ENCODE results near the gene MYBPC2. TPM values are rescaled to one million over a fixed set of nuclear protein-coding genes. Genes with fewer than 3 reads are reported as not detected.
A peak's percentile ranks its signal among the peaks of the same experiment; 100 is the strongest.
"Not testable (repeated sequence)": the region's sequence is repeated elsewhere in the genome, so short reads cannot be mapped to it uniquely, and the experiment has no call there.

The MYBPC2 gene
- total RNA-seq (2014; rRNA removed; shearing (Covaris generic)) = 0.55 TPM in 1 of 2 replicates, not detected in the other

DNA sequence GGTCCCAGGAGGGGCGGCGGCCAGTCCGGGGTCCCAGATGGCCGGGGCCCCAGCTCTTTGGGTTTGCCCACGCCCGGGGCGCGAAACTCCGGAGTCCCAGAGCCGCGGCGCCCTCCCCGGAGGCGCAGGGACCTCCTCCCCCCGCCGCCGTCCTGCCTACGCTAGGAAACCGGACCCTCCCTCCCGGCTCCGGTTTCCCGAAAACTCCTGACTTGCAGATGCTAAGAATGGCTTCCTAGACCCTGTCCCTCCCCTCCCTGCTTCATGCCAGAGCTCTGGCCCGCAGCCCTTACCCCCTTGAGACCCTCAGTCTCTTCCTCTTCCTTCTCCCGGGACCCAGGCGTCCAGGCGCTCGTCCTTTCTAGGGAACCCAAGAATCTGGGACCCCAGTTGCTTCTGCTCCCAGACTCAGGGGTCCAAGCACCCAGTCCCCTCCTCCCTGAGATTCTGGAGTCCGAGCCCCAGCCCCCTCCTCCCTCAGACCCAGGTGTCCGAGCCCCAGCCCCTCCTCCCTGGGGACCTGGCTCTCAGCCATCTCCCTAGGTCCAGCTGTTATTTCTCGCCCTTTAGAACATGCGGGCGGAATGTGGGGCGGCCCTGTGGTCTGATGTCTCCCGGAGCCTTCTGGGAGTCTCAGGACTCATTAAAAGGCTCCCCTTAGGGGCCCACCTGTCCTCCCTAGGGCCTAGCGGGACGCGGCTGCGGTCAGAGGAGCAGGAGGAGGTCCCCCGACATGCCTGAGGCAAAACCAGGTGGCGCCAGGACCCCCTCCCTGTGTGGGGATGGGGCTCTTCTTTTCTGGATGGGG lies at the start of gene MYBPC2:
MYBPC2 (plus strand) TSS at position 672 of the 808 bp plus-strand sequence; CDS start at position 734, 62 bp downstream.
- in situ Hi-C loops (cut with HindIII; ENCODE audit: low sequenced_read_pairs) = no loop called here
- no peak for DNase-seq (ENCODE audit: low spot score)

DNA sequence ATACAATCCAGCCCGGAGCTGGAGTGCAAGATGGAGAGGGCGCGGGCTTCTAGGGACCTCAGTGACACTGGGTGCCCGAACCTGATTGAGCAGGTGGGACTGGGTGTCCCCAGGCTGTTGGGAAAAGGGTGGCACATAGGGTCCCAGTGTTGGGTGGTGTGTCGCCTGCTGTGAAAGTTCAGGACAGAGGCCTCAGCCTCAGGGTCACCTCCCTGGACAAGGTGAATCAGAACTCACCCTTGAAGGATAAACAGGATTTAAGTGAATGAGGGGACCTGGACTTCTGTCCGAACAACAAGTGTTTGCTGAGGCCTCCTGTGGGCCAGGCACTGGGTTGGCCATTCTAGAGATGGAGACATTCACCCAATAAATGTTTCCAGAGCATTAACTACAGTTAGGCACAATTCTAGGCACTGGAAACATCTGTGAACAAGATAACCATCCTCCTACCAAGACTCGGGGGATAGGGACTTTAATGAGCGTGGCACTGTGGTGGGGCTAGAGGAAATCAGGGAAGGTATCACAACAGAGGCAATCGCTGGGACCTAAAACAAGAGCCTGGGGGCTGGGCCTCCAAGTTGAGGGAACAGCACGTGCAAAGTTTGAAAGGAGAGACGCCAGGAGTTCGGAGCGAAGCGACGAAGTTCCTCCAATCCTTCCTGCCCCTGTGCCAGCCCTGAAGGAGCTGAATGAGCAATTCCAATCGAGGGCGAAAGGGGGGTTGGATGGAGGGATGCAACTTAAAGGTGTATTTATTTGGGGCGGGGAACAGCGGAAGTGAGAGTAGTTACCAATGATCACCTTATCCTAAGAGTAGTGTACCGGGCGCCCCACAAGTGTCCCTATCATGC lies 49.5 kb upstream of the MYBPC2 start:
- in situ Hi-C loops (cut with HindIII; ENCODE audit: low sequenced_read_pairs) = no loop called here
- DNase-seq (ENCODE audit: low spot score) = no peak

GRCh38 chr19:50383852-50384684 lies 48.6 kb upstream of the MYBPC2 start, which contains the start of gene POLD1:
Gene POLD1 (plus strand): TSS chr19:50384347. CDS start chr19:50398852, 14,505 bp downstream.
- peak; percentile 94 for DNase-seq (ENCODE audit: low spot score)
- in situ Hi-C loops (cut with HindIII; ENCODE audit: low sequenced_read_pairs) = no loop called here

DNA sequence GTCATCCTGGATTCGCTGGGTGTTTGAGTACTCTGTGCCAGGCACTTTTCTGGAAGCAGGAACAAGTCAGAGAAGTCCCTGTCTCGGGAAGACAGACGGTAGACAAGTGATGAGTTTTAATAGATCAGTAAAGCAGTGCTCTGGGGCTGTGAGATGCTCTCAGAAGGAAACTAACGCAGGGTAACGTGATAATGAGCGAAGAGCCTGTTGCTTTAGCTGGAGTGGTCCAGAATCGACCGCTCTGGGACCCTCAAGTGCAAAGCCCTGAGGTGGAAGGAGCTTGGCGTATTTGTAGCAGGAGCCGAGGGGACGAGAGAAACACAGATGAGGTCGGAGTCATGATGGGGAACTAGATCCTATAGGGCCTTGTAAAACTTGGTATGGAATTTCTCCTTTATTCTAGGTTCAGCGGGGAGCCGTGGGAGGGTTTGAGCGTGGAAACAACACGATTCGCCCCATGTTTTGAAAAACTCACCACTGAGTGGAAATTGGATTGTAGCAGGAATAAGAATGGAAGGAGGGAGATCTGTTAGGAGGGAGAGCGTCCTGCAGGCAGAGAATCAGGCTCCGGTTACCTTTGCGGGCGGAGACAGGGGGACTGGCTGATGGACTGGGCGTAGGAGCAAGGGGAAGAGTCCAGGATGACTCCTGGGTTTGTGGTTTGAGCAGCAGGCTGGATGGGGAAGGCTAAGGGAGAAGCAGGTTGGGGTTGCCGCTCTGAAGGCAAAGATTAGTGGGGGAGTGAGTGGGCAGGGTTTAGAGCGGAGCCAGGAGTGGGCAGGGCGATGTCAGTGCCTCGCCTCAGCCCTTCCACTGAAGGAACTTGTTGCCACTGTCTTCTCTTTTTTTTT lies 47.8 kb upstream of the MYBPC2 start:
- DNase-seq (ENCODE audit: low spot score) = peak; percentile 39
- in situ Hi-C loops (cut with HindIII; ENCODE audit: low sequenced_read_pairs) = no loop called here

DNA sequence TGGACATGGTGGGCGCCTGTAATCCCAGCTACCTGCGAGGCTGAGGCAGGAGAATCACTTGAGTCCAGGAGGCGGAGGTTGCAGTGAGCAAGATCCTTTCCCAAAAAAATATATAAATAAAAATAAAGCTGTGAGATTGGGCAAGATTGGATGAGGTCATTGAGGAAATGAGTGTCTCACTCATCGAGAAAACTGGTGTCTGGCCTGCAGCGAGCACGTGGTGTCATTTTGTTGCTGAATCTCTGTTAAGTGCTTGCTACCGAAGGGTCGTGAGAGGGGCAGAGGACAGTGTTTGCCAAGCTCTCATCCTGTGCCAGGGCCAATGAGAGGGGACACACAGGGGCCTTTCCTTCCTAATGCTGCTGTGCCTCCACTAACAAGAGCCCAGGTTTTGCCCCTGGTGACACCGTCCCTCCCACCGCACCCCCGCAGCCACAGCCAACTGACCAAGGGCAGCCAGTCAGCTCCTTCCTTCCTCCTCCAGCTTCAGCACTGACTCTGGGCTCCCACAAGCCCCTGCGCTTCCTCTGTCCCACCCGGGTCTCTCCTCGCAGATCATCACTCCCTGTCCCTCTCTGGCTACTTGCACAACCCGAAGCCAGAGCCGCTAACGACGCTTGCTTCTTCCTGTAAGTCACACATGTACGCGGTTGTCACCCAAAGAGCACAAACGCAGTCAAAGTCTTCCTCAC lies 45.4 kb upstream of the MYBPC2 start:
- in situ Hi-C loops (cut with HindIII; ENCODE audit: low sequenced_read_pairs) = no loop called here

DNA sequence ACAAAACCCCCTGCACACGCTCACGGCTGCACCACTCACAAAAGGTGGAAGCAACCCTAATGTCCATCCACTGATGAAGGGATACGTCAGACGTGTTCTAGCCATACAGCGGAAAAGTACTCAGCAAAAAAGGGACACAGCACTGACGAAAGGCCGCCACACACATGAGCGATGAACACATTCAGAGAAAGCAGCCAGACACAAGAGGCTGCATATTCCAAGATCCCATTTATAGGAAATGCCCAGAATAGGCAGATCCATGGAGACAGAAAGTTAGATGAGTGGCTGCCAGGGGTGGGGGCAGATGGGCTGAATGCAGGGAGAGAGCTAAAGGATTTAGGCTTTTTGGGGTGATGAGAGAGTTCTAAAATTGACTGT lies 44.8 kb upstream of the MYBPC2 start:
- in situ Hi-C loops (cut with HindIII; ENCODE audit: low sequenced_read_pairs) = no loop called here
- DNase-seq (ENCODE audit: low spot score) = no peak

More for the DNA sequence above, 45.4 kb upstream of the MYBPC2 start:
- no peak for DNase-seq (ENCODE audit: low spot score)

DNA sequence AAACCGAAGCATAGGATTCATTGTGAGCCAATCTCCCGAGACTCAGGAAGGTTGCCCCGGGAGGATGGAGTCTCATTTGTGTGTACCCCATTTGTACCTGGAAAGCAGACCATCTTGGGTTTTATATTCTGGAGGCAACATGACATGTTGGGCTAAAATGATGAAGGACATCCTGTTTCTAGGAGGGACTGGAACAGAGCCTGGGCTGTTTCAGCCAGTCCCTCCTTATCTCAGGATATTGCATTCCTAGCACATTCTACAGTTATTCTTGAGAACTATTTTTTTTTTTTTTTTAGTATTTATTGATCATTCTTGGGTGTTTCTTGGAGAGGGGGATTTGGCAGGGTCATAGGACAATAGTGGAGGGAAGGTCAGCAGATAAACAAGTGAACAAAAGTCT lies 42.4 kb upstream of the MYBPC2 start:
- in situ Hi-C loops (cut with HindIII; ENCODE audit: low sequenced_read_pairs); DNase-seq (ENCODE audit: low spot score): not testable (repeated sequence)

GRCh38 chr19:50390952-50391351 lies 41.7 kb upstream of the MYBPC2 start:
- in situ Hi-C loops (cut with HindIII; ENCODE audit: low sequenced_read_pairs); DNase-seq (ENCODE audit: low spot score): not testable (repeated sequence)

DNA sequence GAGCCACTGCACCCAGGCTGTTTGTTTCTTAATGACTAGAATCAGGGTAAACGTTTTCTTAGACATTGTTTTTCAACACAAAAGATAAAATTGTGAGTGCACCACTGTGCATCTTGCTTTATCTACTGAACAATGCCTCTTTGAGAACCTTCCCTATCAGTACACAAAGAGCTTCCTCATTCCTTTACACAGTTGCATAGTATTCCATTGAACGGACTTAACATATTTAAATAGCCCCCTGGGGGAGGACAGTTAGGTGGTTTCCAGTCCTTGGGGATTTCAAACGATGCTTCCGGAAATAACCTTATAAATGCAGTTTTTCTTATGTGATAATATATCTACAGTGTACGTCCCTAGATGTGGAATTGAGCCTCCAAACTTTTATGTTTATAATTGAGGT lies 39.9 kb upstream of the MYBPC2 start:
- in situ Hi-C loops (cut with HindIII; ENCODE audit: low sequenced_read_pairs) = no loop called here
- DNase-seq (ENCODE audit: low spot score) = no peak

DNA sequence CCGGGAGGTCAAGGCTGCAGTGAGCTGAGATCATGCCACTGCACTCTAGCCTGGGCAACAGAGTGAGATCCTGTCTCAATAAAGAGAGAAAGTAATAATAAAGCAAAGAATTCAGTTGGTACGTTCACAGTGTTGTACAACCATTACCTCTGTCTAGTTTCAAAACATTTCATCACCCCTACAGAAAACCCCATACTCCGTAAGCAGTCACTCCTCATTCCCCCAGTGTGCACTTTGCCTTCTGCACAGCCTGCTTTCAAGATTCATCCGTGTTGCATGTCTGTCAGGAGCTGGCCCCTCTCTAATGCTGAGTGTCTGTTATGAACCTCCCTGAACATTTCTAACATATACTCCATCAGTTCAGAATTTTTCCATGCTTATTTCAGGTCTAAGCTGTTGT lies 39.1 kb upstream of the MYBPC2 start:
- in situ Hi-C loops (cut with HindIII; ENCODE audit: low sequenced_read_pairs) = no loop called here
- no peak for DNase-seq (ENCODE audit: low spot score)

DNA sequence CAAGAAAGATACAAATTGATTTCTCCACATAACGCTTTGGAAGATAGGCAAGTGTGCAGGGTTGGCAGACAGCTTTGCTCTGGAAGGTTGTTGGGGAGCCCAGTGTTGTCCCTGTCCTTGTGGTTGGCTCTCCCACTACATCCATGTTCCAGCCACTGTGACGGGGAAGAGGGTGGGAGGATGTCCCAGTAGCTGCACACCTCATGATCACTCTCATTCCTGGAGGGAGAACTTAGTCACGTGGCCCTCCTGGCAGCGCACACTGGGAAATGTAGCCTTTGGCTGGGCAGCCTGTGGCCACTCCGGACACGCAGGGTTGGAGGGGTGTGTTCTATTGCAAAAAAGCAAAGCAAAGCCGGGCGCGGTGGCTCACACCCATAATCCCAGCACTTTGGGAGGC lies 38.7 kb upstream of the MYBPC2 start:
- no peak for DNase-seq (ENCODE audit: low spot score)
- in situ Hi-C loops (cut with HindIII; ENCODE audit: low sequenced_read_pairs) = no loop called here

DNA sequence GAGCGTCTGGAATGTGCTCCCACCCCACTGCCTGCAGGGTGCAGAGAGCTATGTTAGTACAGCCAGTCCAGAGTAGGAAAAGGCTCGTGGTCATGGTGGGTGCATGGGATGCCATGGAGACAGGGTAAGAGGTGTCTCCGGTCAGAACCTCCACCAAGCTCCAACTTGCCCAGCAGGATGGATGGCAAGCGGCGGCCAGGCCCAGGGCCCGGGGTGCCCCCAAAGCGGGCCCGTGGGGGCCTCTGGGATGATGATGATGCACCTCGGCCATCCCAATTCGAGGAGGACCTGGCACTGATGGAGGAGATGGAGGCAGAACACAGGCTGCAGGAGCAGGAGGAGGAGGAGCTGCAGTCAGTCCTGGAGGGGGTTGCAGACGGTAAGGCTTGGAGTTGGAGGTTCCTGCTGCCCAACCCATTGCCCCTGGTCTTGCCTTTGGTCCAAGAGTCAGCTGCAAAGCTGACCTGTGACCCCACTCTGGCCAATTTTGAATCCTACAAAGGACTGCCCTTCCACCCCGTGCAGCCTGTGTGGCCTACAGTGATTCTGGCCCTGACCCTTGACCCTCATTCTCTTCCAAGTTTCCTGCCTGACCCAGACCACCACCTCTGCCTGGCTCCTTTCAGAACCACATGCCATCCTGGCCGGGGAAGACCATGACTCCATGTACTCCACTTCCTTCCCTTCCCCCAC lies 33.9 kb upstream of the MYBPC2 start:
- no peak for DNase-seq (ENCODE audit: low spot score)
- in situ Hi-C loops (cut with HindIII; ENCODE audit: low sequenced_read_pairs) = no loop called here

- in situ Hi-C loops (cut with HindIII; ENCODE audit: low sequenced_read_pairs) = no loop called here
- no peak for DNase-seq (ENCODE audit: low spot score)
Observed at GRCh38 chr19:50399368-50399745, 33.3 kb upstream of the MYBPC2 start.

- in situ Hi-C loops (cut with HindIII; ENCODE audit: low sequenced_read_pairs) = no loop called here
Observed at GRCh38 chr19:50401605-50402450, 30.9 kb upstream of the MYBPC2 start.

DNA sequence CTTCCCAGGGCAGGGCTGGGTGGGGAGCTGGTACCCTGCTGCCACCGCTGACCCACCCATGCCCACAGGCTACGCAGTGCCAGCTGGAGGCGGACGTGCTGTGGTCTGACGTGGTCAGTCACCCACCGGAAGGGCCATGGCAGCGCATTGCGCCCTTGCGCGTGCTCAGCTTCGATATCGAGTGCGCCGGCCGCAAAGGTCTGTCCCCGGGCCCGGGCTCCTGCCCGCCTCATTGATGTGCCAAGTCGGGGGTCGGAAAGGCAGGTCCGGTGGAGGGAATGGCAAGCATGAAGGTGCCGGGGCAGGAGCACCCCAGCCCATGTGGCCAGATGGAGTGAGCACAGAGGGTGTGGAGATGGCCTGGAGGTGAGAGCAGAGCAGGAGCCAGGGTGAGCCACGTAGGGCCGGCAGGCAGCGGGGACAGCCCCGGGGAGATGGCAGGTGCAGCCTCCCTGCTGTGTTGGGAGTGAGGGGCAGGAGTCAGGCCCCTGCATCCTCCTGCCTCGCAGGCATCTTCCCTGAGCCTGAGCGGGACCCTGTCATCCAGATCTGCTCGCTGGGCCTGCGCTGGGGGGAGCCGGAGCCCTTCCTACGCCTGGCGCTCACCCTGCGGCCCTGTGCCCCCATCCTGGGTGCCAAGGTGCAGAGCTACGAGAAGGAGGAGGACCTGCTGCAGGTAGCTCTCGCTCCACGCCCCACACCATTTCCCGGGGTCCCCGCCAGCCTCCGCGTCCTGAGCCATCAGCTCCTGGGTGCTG lies 30.0 kb upstream of the MYBPC2 start:
- no peak for DNase-seq (ENCODE audit: low spot score)
- in situ Hi-C loops (cut with HindIII; ENCODE audit: low sequenced_read_pairs) = no loop called here

More at GRCh38 chr19:50401605-50402450, 30.9 kb upstream of the MYBPC2 start:
- DNase-seq (ENCODE audit: low spot score) = no peak
